ENCODE results near the gene TRHDE. TPM values are rescaled to one million over a fixed set of nuclear protein-coding genes. Genes with fewer than 3 reads are reported as not detected.

Gene TRHDE
- total RNA-seq, 1 donor from 2014 or later, result 5.6 TPM

DNA sequence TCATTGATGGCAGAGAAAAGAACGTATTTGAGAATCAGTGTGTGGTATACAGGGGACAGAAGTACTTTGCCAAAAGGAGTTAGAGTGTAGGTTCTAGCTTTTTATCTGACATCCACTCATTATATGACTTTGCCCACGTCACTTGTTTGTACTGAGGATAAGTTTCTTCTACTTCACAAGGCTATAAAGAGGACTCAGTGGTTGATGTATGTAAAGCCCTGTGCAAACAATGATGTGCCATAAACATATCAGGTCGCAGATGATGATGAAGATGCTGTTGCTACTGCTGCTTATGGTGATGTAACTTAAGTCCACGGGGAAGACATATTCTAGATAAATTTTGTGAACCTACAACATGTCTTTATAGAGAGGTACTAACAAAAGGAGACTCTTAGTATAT is 66.3 kb downstream of the TRHDE start:
- DNase-seq (ENCODE audit: low read depth), result no peak
- no peaks in the 10 kb centered on the region for H3K27me3 ChIP-seq (ENCODE audit: control insufficient read depth, insufficient read depth, low read length)
- TF ChIP-seq, protein P1, sequence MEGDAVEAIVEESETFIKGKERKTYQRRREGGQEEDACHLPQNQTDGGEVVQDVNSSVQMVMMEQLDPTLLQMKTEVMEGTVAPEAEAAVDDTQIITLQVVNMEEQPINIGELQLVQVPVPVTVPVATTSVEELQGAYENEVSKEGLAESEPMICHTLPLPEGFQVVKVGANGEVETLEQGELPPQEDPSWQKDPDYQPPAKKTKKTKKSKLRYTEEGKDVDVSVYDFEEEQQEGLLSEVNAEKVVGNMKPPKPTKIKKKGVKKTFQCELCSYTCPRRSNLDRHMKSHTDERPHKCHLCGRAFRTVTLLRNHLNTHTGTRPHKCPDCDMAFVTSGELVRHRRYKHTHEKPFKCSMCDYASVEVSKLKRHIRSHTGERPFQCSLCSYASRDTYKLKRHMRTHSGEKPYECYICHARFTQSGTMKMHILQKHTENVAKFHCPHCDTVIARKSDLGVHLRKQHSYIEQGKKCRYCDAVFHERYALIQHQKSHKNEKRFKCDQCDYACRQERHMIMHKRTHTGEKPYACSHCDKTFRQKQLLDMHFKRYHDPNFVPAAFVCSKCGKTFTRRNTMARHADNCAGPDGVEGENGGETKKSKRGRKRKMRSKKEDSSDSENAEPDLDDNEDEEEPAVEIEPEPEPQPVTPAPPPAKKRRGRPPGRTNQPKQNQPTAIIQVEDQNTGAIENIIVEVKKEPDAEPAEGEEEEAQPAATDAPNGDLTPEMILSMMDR (IDR thresholded peaks at IDR 0.05; ENCODE audit: insufficient read depth, low read length, poor library complexity, severe bottlenecking), result no peak
- H3K4me3 ChIP-seq (ENCODE audit: low read depth, low read length), result no peak overlapping the region
- H3K36me3 ChIP-seq (ENCODE audit: control insufficient read depth, insufficient read depth, low read length), result no peaks in the 10 kb centered on the region

DNA sequence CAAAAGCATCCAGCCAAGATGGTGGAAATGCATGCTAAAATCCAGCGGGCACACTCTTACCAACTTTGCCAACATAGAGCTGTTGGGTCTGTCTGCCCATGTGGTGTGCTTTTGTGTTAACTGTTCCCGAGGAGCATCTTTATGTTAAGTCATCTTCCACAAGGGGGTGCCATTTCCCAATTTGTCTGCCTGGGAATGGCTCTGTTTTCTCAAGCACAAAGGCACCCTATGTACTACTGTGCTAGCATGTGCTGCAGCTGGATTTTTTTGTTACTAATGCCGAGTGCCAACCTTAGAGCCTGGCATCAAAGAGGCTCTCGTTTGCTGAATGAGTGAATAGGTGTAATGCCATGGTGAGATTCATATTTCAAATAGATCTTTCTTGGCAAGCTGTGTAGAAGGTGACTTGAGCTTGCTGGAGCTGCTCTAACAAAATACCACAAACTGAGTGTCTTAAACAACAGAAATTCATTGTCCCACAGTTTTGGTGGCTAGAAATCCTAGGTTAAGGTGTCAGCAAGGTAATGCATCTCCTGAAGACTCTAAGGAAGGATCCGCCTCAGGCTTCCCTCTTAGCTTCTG is 74.3 kb downstream of the TRHDE start:
- H3K4me3 ChIP-seq (ENCODE audit: low read depth, low read length), result no peak overlapping the region
- peak; percentile 50 for DNase-seq (ENCODE audit: low read depth)

DNA sequence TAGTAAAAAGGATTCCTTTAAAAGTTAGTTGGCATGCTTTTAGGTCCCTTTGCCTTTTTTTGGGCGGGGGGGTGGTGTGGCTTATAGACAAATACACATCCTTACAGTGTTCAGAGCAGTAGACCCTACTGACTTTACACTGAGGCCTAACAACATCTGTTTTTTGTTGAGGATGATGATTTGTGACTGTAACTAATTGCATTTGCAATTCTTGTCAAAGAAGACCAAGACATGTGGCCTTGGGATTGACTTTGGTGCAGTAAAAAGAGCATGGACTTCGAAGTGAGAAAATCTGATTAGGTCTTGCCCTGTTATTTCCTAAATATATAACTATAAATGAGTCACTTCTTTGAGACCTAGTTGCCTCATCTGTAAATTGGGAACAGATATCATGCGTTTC is 77.3 kb downstream of the TRHDE start:
- H3K36me3 ChIP-seq (ENCODE audit: control insufficient read depth, insufficient read depth, low read length), result no peaks in the 10 kb centered on the region
- no peak for DNase-seq (ENCODE audit: low read depth)
- no peak overlapping the region for H3K4me3 ChIP-seq (ENCODE audit: low read depth, low read length)
- TF ChIP-seq, protein P1 (IDR thresholded peaks at IDR 0.05; ENCODE audit: insufficient read depth, low read length, poor library complexity, severe bottlenecking), result no peak
- no peaks in the 10 kb centered on the region for H3K27me3 ChIP-seq (ENCODE audit: control insufficient read depth, insufficient read depth, low read length)

More for the DNA sequence above, 74.3 kb downstream of the TRHDE start:
- no peaks in the 10 kb centered on the region for H3K36me3 ChIP-seq (ENCODE audit: control insufficient read depth, insufficient read depth, low read length)
- H3K27me3 ChIP-seq (ENCODE audit: control insufficient read depth, insufficient read depth, low read length), result no peaks in the 10 kb centered on the region
- TF ChIP-seq, protein P1 (IDR thresholded peaks at IDR 0.05; ENCODE audit: insufficient read depth, low read length, poor library complexity, severe bottlenecking), result peak; percentile 65

DNA sequence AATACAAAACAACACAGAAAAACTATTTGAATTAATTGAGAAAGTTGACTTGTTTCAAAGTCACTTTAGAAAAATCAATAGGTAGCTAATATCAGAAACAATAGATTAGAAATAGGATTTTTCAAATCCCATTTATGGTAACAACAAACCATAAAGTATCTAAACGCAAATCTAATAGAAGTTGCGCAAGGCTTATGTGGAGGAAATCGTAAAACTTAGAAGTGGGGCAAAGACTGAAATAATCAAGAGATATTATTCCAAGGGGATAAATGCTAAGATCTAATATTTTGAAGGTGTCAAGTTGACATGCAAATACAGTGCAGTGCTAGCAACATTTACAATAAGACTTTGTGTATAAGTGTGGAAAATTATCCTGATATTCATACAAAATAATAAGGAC is 87.2 kb downstream of the TRHDE start:
- no peaks in the 10 kb centered on the region for H3K27me3 ChIP-seq (ENCODE audit: control insufficient read depth, insufficient read depth, low read length)
- TF ChIP-seq, protein P1 (IDR thresholded peaks at IDR 0.05; ENCODE audit: insufficient read depth, low read length, poor library complexity, severe bottlenecking), result no peak
- DNase-seq (ENCODE audit: low read depth), result no peak

DNA sequence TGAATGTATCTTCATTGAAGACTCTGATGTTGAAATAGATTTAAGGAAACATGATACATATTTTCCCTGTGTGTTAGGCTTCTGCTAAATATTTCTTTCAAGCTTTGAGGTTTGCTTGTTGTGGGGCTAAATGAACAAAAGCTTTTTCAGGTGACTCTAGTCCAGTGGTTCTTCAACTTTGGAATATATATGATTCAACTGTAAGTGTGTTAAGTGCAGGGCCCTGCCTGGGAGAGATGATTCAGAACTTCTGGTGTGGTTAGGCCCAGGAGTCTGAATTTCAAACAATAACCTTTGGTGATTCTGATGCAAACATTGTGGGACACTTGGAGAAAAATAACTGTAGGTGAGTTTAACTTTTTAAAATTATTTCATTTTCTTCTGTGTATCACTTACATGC is 93.0 kb downstream of the TRHDE start:
- Histone ChIP-seq H3K4me3 (ENCODE audit: low read depth, low read length) (no peak overlapping the region), H3K27me3 (ENCODE audit: control insufficient read depth, insufficient read depth, low read length) (no peaks in the 10 kb centered on the region), H3K36me3 (ENCODE audit: control insufficient read depth, insufficient read depth, low read length) (no peaks in the 10 kb centered on the region)
- no peak for DNase-seq (ENCODE audit: low read depth)
- TF ChIP-seq, protein P1 (IDR thresholded peaks at IDR 0.05; ENCODE audit: insufficient read depth, low read length, poor library complexity, severe bottlenecking), result no peak

More for the DNA sequence above, 87.2 kb downstream of the TRHDE start:
- Histone ChIP-seq H3K4me3 (ENCODE audit: low read depth, low read length) (no peak overlapping the region), H3K36me3 (ENCODE audit: control insufficient read depth, insufficient read depth, low read length) (no peaks in the 10 kb centered on the region)

DNA sequence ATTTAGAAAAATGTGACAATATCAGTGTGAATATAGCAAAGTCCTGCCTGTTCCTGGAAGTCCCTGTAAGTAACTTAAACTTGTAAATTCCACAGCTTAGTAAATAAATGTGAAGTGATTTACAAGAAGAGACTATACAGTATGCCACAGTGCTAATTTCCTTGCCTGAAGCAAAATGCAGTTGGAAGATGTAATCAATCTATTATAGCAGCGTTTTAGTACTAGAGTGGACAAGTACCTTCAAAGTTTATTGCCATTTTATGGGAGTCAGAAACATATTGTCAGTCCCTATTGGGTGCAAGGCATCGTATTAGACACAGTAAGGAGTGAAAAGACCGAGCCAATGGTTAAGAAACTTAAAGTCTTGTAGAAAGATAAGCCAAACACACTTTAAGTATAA is 94.1 kb downstream of the TRHDE start:
- Histone ChIP-seq H3K36me3 (ENCODE audit: control insufficient read depth, insufficient read depth, low read length) (no peaks in the 10 kb centered on the region), H3K27me3 (ENCODE audit: control insufficient read depth, insufficient read depth, low read length) (no peaks in the 10 kb centered on the region), H3K4me3 (ENCODE audit: low read depth, low read length) (no peak overlapping the region)
- TF ChIP-seq, protein P1 (IDR thresholded peaks at IDR 0.05; ENCODE audit: insufficient read depth, low read length, poor library complexity, severe bottlenecking), result no peak
- DNase-seq (ENCODE audit: low read depth), result no peak
